Activated effector memory CD4-positive, alpha-beta T cell treated with Interleukin-2 at 50 U/mL for 16 hours (primary cell): ENCODE results near the gene SNX32.

Source experiments
- DNase-seq: peaks from one replicate; pipeline ENCODE4 v3.0.0-alpha.2; 2020

The SNX32 gene

GRCh38 chr11:65797711-65798110, 36.1 kb upstream of the SNX32 start:
- DNase-seq: no peak

GRCh38 chr11:65798882-65799281, 34.9 kb upstream of the SNX32 start:
- DNase-seq: no peak

- no peak for DNase-seq
These were observed 32.4 kb upstream of the SNX32 start for GRCh38 chr11:65801153-65801987.

GRCh38 chr11:65802841-65803240, 30.9 kb upstream of the SNX32 start:
- no peak for DNase-seq

GRCh38 chr11:65803797-65804492, 29.8 kb upstream of the SNX32 start:
- no peak for DNase-seq

GRCh38 chr11:65806979-65807378, 26.8 kb upstream of the SNX32 start:
- no peak for DNase-seq

GRCh38 chr11:65808744-65809341, 24.9 kb upstream of the SNX32 start:
- DNase-seq: no peak

- no peak for DNase-seq
These were observed 24.3 kb upstream of the SNX32 start for GRCh38 chr11:65809496-65809895.

GRCh38 chr11:65810046-65810868, 23.5 kb upstream of the SNX32 start:
- DNase-seq: no peak

- DNase-seq: no peak
These were observed 21.8 kb upstream of the SNX32 start for GRCh38 chr11:65811764-65812475.

- no peak for DNase-seq
These were observed 19.4 kb upstream of the SNX32 start for GRCh38 chr11:65814131-65814985.

GRCh38 chr11:65814986-65815565, 18.7 kb upstream of the SNX32 start:
- DNase-seq: no peak

- no peak for DNase-seq
These were observed 17.1 kb upstream of the SNX32 start for GRCh38 chr11:65816696-65817095.

GRCh38 chr11:65817312-65817834, 16.4 kb upstream of the SNX32 start:
- no peak for DNase-seq

GRCh38 chr11:65817835-65818680, 15.7 kb upstream of the SNX32 start:
- DNase-seq: peak; percentile 89

GRCh38 chr11:65821107-65821506, 12.7 kb upstream of the SNX32 start:
- no peak for DNase-seq

- no peak for DNase-seq
These were observed 10.8 kb upstream of the SNX32 start for GRCh38 chr11:65822776-65823528.

- no peak for DNase-seq
These were observed 6.6 kb upstream of the SNX32 start for GRCh38 chr11:65826984-65827735.
